GM21825 (cell line): ENCODE data around the gene WDR26.
"Not testable (repeated sequence)": the region's sequence is repeated elsewhere in the genome, so short reads cannot be mapped to it uniquely, and the experiment has no call there.

Experiments used
- ATAC-seq: cut with Tn5 transposase; IDR thresholded peaks from one replicate; pipeline ENCODE4 v1.9.1; 2021; ENCODE audit warnings: mild to moderate bottlenecking, moderate library complexity; ENCODE audit not compliant: unreplicated experiment

Gene WDR26

GRCh38 chr1:224435318-224435763, 744 bp upstream of the WDR26 start:
- peak; percentile 2 for ATAC-seq

DNA sequence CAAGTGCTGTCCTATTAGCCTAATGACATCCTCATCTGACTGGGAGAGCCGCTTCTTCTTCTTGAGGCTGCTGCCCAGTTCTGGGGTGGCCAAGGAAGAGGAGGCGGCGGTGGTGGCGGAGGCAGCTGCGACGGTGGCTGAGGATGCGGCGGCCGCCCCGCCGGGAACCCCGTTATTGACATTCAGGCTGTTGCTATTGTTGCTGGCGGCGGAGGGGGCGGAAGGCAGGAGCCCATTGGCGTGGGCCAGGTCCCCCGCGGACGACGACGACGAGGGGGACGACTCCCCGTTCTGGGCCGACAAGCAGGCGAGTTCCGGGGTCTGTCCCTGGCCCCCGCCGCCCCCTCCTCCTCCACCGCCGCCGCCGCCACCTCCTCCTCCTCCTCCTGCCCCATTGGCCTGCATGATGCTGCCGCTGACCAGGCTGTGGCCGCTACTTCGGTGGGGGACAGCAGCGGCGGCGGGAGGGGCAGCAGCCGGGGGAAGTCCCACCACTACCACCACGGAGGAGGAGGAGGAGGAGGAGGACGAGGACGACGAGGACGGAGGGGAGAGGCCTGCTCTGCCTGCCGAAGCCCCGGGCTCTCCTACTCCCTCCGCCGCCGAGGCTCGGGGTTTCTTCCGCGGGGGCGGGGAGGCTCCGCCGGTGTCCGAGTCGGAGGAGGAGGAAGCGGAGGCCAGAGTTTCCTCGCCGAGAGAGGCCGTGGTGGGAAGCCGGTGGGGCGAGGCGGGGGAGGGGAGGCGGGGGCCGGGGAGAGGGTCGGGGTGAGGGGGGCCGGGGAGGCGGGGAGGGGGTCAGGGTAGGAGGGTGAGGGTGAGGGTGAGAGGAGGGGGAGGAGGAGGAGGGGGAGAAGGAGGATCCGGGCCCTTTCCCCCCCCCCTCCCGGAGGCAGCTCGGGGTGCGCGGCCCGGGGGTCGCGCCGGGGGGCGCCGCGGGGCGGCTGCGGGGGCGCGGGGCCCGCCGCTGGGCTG, 610 bp downstream of the WDR26 start:
- ATAC-seq: no peak

DNA sequence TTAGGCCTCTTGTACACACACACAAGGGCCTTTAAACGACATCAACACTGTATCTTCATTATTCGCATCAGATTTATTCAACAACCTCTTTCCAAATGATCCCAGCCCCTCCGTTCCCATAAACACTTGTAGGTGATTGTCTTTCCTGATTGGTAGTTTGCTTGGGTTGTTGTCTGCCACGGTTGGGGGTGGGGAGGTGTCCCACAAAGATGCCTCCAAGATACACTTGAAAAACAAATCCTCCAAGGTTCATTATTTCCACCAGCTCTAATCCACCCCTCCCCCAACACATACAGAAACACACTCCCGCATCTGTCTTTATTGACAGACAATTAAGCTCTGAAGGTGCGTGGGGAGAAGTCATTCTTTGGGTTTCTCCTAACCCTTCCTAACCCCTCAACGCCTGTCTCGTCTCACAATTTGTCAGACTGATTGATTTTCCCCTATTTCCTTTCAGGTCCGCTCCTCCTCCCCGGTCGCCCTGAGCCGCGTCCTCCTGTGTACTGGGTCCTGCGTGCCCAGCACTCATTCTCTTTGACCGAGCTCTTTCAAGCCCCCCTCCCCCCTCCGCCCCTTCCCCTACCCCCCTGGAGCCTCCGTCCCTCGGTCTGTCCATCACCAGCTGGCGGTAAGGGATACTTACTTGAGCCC, 1.4 kb downstream of the WDR26 start:
- ATAC-seq: no peak

- ATAC-seq: no peak
These were observed 1.9 kb downstream of the WDR26 start for GRCh38 chr1:224432672-224433040.

GRCh38 chr1:224432146-224432545, 2.5 kb downstream of the WDR26 start:
- no peak for ATAC-seq

- ATAC-seq: no peak
These were observed 2.9 kb downstream of the WDR26 start for GRCh38 chr1:224431726-224432125.

GRCh38 chr1:224430511-224431113, 4.0 kb downstream of the WDR26 start:
- peak; percentile 31 for ATAC-seq

GRCh38 chr1:224429616-224430326, 4.8 kb downstream of the WDR26 start:
- no peak for ATAC-seq

DNA sequence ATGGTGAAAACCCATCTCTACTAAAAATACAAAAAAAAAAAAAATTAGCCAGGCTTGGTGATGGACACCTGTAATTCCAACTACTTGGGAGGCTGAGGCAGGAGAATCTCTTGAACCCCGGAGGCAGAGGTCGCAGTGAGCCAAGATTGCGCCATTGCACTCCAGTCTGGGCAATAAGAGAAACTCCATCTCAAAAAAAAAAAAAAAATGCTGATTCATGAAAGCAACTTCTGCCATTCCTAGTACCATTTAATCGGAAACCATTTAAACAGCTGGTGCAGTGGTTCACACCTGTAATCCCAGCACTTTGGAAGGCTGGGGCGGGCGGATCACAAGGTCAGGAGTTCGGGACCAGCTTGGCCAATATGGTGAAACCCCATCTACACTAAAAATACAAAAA, 5.9 kb downstream of the WDR26 start:
- not testable (repeated sequence) for ATAC-seq

- ATAC-seq: no peak
These were observed 7.3 kb downstream of the WDR26 start for GRCh38 chr1:224427346-224427745.

DNA sequence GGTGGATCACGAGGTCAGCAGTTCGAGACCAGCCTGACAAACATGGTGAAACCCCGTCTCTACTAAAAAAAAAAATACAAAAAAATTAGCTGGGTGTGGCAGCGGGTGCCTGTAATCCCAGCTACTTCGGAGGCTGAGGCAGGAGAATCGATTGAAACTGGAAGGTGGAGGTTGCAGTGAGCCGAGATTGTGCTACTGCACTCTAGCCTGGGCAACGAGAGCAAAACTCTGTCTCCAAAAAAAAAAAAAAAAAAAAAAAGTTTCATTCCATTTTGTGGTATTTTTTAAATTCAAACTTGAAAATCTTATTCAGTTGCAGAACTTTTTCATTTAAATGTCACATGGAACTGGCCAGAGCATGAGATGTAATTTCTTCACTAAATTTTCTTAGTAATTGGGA, 7.7 kb downstream of the WDR26 start:
- ATAC-seq: not testable (repeated sequence)

DNA sequence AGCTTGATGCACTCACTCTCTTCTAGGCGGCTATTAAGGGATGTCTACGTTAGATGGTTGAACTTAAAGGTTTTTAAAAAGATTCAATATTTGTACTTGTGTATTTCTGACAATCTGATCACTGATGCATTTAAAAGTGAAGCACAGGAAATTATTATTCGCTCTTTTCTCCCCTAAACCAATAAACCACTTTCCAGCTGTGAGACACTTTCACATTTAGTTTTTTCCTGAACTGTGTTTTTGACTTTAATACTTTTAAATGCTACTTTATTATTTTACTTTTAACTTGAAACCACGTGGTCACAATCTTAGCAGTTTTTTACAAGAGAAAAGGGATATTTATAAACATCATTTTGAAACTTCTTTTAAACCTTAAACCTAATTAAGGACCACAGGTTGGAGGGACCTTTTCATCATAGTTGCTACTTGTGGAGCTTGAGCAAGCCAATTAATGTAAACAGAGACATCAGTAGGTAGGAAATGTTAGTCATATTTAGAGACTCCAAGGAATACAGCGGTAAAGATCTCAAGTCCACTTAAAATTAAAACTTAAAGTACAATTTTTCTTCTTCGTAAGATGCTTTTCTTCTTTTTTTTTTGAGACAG, 9.2 kb downstream of the WDR26 start:
- ATAC-seq: no peak

DNA sequence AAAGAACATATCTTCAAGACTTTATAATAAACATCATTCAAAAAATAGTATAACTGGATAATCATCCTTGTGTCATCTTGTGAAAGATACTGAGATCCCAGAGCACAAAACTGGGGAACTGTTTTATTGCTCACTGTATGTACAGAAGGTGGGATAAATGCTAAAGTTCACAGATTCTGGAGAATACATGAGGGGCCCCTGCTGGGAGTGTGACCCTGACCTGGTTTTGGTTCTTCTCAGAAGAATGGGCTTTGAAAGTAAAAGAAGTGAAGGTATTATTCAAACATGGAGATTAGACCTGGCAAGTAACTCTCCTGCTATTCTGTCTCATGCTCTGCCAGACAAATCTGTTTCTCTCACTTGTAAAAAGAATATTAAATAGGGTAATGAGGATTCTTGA, 14.5 kb downstream of the WDR26 start:
- no peak for ATAC-seq

DNA sequence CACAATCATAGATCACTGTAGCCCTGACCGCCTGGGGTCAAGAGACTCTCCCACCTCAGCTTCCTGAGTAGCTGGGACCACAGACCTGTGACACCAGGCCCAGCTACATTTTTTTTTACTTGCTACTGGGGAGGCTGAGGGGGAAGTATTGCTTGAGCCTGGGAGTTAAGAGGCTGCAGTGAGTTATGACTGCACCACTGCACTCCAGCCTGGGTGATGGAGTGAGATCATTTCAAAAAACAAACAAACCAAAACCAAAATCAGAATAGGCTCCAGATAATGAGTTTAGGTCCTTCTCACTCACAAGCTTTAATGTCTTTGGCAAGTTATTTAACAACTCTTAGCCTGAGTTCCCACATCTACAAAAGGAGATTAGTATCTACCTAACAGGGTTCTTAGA, 22.8 kb downstream of the WDR26 start:
- no peak for ATAC-seq

GRCh38 chr1:224408294-224408590, 26.4 kb downstream of the WDR26 start:
- ATAC-seq: no peak

DNA sequence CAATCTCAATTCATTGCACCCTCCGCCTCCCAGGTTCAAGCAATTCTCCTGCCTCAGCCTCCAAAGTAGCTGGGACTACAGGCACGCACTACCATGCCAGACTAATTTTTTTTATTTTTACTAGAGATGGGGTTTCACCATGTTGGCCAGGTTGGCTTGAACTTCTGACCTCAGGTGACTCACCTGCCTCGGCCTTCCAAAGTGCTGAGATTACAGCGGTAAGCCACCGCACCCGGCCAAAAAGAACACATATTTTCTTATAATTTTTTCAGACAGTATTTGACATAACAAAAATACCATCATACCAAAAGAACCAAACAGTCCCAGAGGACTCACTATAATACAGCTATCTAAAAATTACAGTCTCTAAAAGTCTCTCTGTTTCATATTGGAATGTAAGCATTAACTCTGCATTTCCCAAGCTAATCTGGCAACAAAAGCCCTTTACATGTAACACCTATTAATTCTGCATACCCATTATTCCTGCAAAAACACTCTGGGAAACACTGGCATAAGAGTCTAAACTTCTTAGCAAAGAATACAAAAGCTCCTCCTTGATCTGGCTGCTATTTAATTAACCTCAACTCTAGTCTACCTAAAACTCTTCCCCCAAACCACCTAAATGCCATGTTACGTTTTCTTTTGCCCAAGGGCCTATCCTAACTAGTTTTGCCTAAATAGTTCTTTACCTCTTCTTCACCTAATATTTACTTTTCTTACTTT, 26.9 kb downstream of the WDR26 start:
- ATAC-seq: no peak

- no peak for ATAC-seq
These were observed 28.4 kb downstream of the WDR26 start for GRCh38 chr1:224406216-224406615.

DNA sequence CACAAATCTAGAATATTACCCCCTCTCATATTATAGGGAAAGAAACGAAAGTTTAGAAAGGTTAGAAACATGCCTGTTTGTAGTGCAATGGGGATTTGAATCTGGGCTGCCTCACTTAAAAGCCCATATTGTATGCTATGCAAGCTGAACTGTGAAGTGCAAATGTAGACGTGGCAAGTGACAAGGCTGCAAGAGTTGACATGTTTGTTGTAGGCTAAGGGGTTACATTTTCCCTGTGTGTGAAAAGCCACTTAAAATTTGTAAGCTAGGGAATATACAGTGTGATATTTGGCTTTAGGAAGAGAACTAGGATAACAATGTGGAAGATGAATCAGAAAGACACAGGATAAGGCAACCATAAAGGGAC, 29.0 kb downstream of the WDR26 start:
- ATAC-seq: no peak

- ATAC-seq: no peak
These were observed 29.5 kb downstream of the WDR26 start for GRCh38 chr1:224404916-224405603.
